Measurements from ENCODE around the gene TFDP1.

DNA sequence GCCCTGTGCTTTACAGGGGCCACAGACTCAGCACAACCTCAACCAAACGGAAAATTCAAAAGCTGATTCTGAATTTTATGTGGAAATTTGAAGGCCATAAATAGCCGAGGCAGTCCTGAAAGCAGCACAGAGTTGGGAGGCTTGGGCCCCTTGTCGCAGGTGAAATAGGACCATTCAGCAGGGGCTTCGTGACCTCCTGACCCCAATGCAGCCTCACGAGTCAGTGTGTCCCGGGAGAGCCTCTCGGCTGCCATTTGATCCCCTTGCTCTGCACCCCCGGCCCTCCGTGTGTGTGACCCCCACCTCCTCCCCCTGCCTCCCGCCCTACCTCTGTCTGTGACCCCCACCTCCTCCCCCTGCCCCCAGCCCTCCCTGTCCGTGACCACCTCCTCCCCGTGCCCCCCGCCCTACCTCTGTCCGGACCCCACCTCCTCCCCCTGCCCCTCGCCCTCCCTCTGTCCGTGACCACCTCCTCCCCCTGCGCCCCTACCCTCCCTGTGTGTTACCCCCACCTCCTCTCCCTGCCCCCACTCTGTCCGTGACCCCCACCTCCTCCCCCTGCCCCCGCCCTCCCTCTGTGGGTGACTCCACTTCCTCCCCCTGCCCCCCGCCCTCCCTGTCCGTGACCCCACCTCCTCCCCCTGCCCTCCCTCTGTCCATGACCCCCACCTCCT lies 41.7 kb upstream of the TFDP1 start:
- TF ChIP-seq POLR2A (IDR thresholded peaks at IDR 0.05) (no peak), CTCF (IDR thresholded peaks at IDR 0.05) (no peak), POLR2AphosphoS5 (IDR thresholded peaks at IDR 0.05) (no peak)

Measured in breast epithelium (tissue), 3 donors.